ENCODE data around the gene COL18A1. TPM values are rescaled to one million over a fixed set of nuclear protein-coding genes. Genes with fewer than 3 reads are reported as not detected.

The COL18A1 gene
- total RNA-seq (2014; rRNA removed) (77.0 and 85.5 TPM in 2 replicates), Bru-seq, nascent RNA (percentile 62 among the genes with signal in this experiment), BruChase-seq, experiment 1, labeled RNA remaining after a 6-hour chase (percentile 76 among the genes with signal in this experiment), BruChase-seq, experiment 2, labeled RNA remaining after a 2-hour chase (percentile 72 among the genes with signal in this experiment)
- long read RNA-seq, full-length matches to known transcripts = 37 of 209 reads
- long read RNA-seq, partial matches to known transcripts = 111 of 209 reads
- long read RNA-seq, other reads (novel, unspliced or antisense) = 61 of 209 reads

DNA sequence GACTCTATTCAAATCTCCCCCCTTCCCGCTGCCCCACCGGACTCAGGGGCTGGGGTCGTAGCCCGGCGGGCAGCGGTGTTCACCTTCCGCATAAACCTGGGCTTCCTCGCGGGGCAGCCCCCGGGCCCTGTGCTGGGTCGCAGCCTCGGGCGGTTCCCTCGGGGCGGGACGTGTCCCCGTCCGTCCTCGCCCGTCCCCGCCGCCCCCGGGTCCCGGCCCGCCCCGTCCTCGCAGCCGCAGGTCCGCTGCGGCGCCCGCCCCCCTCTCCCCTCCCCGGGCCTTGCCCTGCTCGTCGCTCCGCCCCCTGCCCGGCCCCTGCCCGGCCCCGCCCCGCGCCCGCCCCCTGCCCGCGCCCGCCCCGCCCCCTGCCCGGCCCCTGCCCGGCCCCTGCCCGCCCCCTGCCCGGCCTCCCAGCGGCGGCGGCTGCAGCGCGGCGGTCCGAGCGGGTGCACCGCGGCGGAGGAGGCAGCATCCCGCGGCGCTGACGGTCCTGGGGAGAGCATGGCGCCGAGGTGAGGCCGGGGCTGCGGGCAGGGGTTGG, at the start of gene COL18A1:
COL18A1 (plus strand) TSS at position 436 of the 541 bp plus-strand sequence; CDS start at position 502, 66 bp downstream.
- Histone ChIP-seq H3K4me2 (ENCODE audit: low read length) (peak within 1 kb of the TSS; percentile 88), H3K4me1 (ENCODE audit: insufficient read depth, low read length) (peaks cover 49% of the 10 kb centered on the region), H3F3A (ENCODE audit: low read length, unreplicated experiment) (no peaks in the 10 kb centered on the region), H3K27me3 (ENCODE audit: low read length) (no peaks in the 10 kb centered on the region), H3K4me3 (ENCODE audit: low read length) (peak within 1 kb of the TSS; percentile 68), H3K79me2 (ENCODE audit: low read length) (peaks cover 41% of the 10 kb centered on the region), H3K9ac (ENCODE audit: low read length) (peak within 1 kb of the TSS; percentile 77), H3K9me3 (ENCODE audit: low read length) (peaks cover 7% of the 10 kb centered on the region; the same call in 1 of the 2 replicates), H3K27ac (ENCODE audit: low read length) (peak within 1 kb of the TSS; percentile 30), H3K36me3 (ENCODE audit: low read depth, low read length) (no peaks in the 10 kb centered on the region; the same call in 1 of the 2 replicates), H3K9me2 (replicated peaks; ENCODE audit: low read length) (no peaks in the 10 kb centered on the region), H2AFZ (ENCODE audit: low read length) (peak within 1 kb of the TSS; percentile 55), H4K20me1 (ENCODE audit: low read length) (peaks cover 5% of the 10 kb centered on the region; the same call in 1 of the 2 replicates)
- intact Hi-C loops (cut with micrococcal nuclease) = no loop called here
- ChIA-PET POLR2A (ENCODE audit: unreplicated experiment) (no interaction called here), CTCF (no interaction called here)
- no TSS peak for BruUV-seq (replicated peaks)
- peak; percentile 43 for DNase-seq
- TF ChIP-seq EZH2phosphoT487 (IDR thresholded peaks at IDR 0.05; ENCODE audit: borderline replicate concordance, low read length) (no peak), EZH2 (IDR thresholded peaks at IDR 0.05; ENCODE audit: low read length, unreplicated experiment) (no peak)
- TF ChIP-seq, protein P1, sequence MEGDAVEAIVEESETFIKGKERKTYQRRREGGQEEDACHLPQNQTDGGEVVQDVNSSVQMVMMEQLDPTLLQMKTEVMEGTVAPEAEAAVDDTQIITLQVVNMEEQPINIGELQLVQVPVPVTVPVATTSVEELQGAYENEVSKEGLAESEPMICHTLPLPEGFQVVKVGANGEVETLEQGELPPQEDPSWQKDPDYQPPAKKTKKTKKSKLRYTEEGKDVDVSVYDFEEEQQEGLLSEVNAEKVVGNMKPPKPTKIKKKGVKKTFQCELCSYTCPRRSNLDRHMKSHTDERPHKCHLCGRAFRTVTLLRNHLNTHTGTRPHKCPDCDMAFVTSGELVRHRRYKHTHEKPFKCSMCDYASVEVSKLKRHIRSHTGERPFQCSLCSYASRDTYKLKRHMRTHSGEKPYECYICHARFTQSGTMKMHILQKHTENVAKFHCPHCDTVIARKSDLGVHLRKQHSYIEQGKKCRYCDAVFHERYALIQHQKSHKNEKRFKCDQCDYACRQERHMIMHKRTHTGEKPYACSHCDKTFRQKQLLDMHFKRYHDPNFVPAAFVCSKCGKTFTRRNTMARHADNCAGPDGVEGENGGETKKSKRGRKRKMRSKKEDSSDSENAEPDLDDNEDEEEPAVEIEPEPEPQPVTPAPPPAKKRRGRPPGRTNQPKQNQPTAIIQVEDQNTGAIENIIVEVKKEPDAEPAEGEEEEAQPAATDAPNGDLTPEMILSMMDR (conservative IDR thresholded peaks at IDR 0.05; ENCODE audit: low read depth, low read length) = no peak
- ATAC-seq = peak; percentile 57

GRCh38 chr21:45355573-45355972, 49.4 kb upstream of the COL18A1 start:
- BruUV-seq (replicated peaks) = no TSS peak
- Histone ChIP-seq H3K4me2 (ENCODE audit: low read length) (no peak overlapping the region), H4K20me1 (ENCODE audit: low read length) (no peaks in the 10 kb centered on the region), H3K27ac (ENCODE audit: low read length) (no peak overlapping the region), H3K9me2 (replicated peaks; ENCODE audit: low read length) (no peaks in the 10 kb centered on the region), H3K4me1 (ENCODE audit: insufficient read depth, low read length) (no peaks in the 10 kb centered on the region), H3K79me2 (ENCODE audit: low read length) (no peaks in the 10 kb centered on the region), H3F3A (ENCODE audit: low read length, unreplicated experiment) (no peaks in the 10 kb centered on the region), H3K9me3 (ENCODE audit: low read length) (no peaks in the 10 kb centered on the region), H3K27me3 (ENCODE audit: low read length) (no peaks in the 10 kb centered on the region), H3K4me3 (ENCODE audit: low read length) (no peak overlapping the region), H2AFZ (ENCODE audit: low read length) (no peak overlapping the region), H3K36me3 (ENCODE audit: low read depth, low read length) (no peaks in the 10 kb centered on the region), H3K9ac (ENCODE audit: low read length) (no peak overlapping the region)
- ChIA-PET POLR2A (ENCODE audit: unreplicated experiment) (no interaction called here), CTCF (no interaction called here)
- DNase-seq (no peak), ATAC-seq (no peak)
- no peak for TF ChIP-seq EZH2phosphoT487 (IDR thresholded peaks at IDR 0.05; ENCODE audit: borderline replicate concordance, low read length)
- TF ChIP-seq, protein P1 (conservative IDR thresholded peaks at IDR 0.05; ENCODE audit: low read depth, low read length) = no peak
- TF ChIP-seq EZH2 (IDR thresholded peaks at IDR 0.05; ENCODE audit: low read length, unreplicated experiment) = no peak
- intact Hi-C loops (cut with micrococcal nuclease) = no loop called here

- H3K27ac ChIP-seq (ENCODE audit: low read length) = no peak overlapping the region
- DNase-seq (no peak), ATAC-seq (no peak)
- TF ChIP-seq, protein P1 (conservative IDR thresholded peaks at IDR 0.05; ENCODE audit: low read depth, low read length) = peak; percentile 41
- TF ChIP-seq EZH2 (IDR thresholded peaks at IDR 0.05; ENCODE audit: low read length, unreplicated experiment) (no peak), EZH2phosphoT487 (IDR thresholded peaks at IDR 0.05; ENCODE audit: borderline replicate concordance, low read length) (no peak)
- no peak overlapping the region for H3K4me3 ChIP-seq (ENCODE audit: low read length)
- no peaks in the 10 kb centered on the region for H3K9me3 ChIP-seq (ENCODE audit: low read length)
- H3K9me2 ChIP-seq (replicated peaks; ENCODE audit: low read length) = no peaks in the 10 kb centered on the region
- H3K9ac ChIP-seq (ENCODE audit: low read length) = no peak overlapping the region
- ChIA-PET CTCF (no interaction called here), POLR2A (ENCODE audit: unreplicated experiment) (no interaction called here)
- no peaks in the 10 kb centered on the region for H3K4me1 ChIP-seq (ENCODE audit: insufficient read depth, low read length)
- H4K20me1 ChIP-seq (ENCODE audit: low read length) = no peaks in the 10 kb centered on the region
- H3K79me2 ChIP-seq (ENCODE audit: low read length) = no peaks in the 10 kb centered on the region
- no peak overlapping the region for H3K4me2 ChIP-seq (ENCODE audit: low read length)
- intact Hi-C loops (cut with micrococcal nuclease) = no loop called here
- H2AFZ ChIP-seq (ENCODE audit: low read length) = no peak overlapping the region
- no peaks in the 10 kb centered on the region for H3F3A ChIP-seq (ENCODE audit: low read length, unreplicated experiment)
- no TSS peak for BruUV-seq (replicated peaks)
- H3K36me3 ChIP-seq (ENCODE audit: low read depth, low read length) = no peaks in the 10 kb centered on the region
- no peaks in the 10 kb centered on the region for H3K27me3 ChIP-seq (ENCODE audit: low read length)
Observed at GRCh38 chr21:45356251-45356650, 48.7 kb upstream of the COL18A1 start.
